Myocyte (in vitro differentiated cells): ENCODE results near the gene ARHGAP26. TPM values are rescaled to one million over a fixed set of nuclear protein-coding genes. Genes with fewer than 3 reads are reported as not detected.

Source experiments
- DNase-seq: peaks from one replicate; pipeline ENCODE4 v3.0.0-alpha.2; 2012; ENCODE audit warnings: low read depth
- total RNA-seq: library from RNA; depleted of rRNA; stranded (reverse); fragments of >200 nt; gene quantifications from 2 replicates; pipeline ENCODE4 v1.2.3, GENCODE V29; 2014

Gene ARHGAP26
- total RNA-seq, 1 donor from 2014 or later: 2.8 TPM

DNA sequence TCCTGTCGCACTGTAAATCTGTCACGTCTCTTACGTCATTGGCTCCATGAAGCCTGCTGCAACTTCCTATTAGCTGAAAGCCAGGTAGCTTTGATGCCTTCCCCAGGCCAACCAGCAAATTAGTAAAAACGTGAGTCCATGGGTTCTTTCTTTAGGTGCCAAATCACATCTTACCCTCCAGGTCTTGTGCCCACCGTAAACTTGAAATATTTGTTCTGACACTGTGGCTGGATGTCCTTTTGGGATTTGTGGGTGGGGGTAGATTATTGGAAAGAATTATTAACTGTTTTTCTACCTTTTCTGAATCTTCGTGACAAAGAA, 460.5 kb downstream of the ARHGAP26 start:
- no peak for DNase-seq

DNA sequence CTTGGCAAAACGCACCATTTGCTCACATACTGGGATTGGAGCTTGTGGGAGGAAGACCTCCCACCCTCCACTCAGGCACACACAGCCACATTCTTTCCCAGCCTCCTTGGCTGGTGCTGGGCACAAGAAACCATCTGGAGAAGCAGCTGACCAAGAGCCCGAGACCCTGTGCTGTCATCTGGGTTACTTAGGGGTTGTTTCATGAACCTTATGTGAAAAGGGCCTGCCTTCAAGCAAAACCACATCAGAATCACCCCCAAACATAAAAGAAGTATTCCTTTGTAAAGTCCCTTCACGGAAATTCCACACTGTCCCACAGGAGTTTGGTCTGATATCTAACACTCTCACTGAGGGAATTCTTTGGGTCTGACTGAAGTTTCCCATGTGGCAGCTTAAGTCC, 461.2 kb downstream of the ARHGAP26 start:
- DNase-seq: peak; percentile 82

DNA sequence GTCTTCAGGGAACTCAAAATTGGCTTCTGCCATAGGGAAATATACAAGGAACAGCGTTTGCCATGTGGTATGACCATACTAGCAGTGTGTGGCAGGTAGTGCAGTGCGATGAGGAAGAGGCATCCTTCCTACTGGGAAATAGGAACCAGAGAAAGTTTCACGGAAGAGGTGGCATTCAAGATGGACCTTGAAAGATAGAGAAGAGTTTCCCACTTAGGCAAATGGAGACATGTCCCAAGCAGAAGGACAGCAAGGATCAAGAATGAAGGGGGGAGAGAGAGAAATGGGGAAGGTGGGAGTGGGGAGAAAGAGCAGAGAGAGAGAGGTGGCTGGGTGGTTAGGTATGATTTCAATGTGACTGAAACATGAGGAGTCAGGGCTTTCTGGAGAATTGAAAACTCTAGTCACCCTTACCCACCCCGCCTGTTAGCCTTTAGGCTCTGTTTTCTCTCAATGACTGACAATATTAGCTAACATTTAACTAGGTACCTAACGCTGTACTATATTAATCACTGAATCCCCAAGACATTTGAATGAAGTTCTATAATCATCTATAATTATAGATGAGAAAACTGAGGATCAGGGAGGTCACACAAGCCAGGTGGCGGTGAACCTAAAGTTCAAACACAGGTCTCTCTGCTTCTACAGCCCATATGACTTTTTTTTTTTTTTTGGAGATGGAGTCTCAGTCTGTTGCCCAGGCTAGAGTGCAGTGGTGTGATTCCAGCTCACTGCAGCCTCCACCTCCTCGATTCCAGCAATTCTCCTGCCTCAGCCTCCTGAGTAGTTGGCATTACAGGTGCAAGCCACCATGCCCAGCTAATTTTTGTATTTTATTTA, 462.0 kb downstream of the ARHGAP26 start:
- DNase-seq: no peak

DNA sequence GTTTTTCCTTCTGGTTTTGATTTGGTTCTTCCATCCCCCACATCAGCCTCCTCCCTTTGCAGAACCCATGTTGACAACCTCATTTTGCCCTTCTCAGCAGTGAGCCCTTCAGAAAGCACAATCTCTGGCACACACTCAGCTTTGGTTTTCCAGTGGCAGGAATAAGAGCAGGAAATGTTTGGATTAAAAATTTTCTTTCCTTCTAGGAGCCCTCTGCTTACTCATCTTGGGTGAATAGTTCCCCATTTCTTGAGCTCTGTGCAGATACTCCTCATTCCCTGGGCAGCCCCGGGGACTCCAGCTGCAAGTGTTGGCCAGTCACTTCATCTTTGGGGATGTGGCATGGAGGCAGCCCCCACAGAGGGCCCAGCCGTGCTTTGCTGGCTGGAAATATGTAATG, 462.9 kb downstream of the ARHGAP26 start:
- no peak for DNase-seq

DNA sequence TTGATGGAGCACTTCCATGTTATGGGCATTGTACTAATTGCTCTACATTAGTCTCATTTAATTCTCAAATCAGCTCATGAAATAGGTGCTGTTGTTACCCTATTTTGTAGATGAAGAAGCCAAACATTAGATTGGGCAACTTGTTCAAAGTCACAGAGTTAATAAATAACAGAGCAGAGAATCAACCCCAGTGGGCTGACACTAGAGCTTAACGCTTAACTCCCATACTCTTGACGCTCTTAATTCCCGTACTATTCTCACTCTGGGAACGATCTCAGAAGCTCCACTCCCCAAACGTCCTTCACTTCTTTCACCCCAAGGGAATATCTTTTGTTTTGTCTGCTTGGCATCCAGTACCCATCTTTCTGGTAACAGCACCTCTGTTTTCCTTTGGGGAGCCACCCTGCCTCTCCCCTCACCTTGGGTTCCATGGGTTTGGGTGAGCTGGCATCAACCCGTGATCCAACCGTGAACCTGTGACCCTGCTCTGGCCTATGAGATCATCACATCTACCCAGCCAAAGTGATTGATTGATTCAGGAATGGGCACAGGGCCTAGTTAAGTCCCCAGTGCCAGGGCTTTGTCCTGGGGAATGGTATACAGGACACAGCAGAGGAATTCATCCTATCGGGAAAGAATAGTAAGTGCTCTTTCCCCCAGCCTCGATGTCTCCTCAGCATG, 464.1 kb downstream of the ARHGAP26 start:
- no peak for DNase-seq

DNA sequence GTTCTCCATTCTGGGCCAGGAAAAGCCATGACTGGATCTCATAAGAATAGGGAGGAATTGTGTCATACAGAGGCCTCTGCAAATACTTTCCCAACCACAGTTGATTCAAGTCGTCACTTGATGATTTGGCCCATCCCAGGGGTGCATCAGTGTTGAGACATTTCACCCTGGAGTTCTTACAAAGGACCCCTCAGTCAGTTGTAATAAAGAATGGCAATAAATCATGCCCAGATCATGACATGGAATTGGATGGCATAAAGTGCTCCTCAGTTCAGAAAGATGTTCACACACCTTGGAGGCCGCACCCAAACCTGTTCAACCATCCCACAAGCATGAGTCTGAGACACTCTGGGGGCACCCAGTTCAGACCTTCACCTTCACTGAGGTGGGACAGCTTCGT, 465.2 kb downstream of the ARHGAP26 start:
- peak; percentile 47 for DNase-seq

DNA sequence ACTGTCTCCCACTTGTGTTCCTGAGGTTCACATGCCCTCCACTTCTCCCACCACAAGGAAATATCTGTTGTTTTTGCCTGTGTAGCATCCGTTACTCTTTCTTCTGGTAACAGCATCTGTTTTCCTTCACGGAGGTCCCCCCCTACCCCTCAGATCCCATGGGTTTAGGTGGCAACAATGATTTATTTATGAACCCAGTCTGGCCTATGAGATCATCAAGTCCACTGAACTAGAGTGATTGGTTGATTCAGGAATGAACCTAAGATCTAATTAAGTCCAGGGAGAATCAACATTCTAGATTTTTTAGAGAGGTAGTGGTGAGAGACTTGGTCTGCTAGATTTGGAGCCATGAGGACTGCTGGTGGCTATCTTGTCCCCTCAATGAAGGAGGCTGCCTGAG, 466.5 kb downstream of the ARHGAP26 start:
- DNase-seq: no peak

DNA sequence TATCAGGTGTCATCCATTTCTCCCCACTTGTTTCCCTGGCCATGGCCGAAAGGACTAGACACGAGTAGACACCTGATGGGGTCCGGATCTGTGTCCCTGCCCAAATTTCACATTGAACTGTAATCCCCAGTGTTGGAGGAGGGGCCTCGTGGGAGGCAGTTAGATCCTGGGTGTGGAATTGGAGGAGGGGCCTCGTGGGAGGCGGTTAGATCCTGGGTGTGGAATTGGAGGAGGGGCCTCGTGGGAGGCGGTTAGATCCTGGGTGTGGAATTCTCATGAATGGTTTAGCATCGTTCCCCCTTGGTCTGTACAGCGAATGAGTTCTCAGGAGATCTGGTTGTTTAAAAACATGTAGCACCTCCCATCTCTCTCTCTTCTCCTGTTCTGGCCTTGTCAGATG, 467.5 kb downstream of the ARHGAP26 start:
- DNase-seq: no peak

DNA sequence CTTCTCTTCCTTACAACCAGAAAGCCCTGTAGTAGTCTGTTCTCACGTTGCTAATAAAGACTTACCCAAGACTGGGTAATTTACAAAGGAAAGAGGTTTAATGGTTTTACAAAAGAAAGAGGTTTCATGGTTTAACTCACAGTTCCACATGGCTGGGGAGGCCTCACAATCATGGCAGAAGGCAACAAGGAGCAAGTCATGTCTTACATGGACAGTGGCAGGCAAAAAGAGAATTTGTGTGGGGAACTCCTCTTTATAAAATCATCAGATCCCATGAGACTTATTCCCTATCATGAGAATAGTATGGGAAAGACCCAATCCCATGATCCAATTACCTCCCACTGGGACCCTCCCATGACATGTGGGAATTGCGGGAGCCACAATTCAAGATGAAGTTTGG, 468.4 kb downstream of the ARHGAP26 start:
- DNase-seq: no peak

DNA sequence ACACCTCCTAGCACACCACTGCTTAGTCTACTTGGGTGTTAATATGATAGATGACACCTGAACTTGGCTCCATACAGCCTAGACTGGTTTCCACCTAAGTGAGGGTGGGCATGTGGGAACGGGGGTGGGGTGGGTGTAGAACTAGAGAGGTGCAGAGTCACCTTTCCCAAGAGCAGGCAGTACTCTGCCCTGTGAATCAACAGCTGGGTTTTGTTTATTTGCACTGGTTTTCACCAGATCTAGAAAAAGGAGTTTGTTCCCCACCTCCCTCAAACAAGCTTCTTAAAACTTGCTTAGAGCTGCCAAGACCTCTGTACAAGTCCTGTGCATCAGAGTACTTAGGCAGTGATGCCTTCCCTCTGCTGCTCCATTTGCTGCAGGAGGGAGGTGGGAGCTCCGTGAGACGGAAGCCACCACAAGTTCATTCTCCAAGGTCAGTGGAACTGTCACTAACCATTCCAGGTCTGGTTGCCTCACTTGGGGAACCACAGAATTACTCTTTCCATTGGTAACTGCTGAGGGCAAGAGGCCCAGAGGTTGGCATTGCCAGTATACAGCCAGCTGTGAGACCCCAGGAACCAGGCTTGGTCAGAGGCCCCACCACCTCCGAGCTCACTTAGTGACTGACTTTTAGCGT, 469.8 kb downstream of the ARHGAP26 start:
- no peak for DNase-seq

DNA sequence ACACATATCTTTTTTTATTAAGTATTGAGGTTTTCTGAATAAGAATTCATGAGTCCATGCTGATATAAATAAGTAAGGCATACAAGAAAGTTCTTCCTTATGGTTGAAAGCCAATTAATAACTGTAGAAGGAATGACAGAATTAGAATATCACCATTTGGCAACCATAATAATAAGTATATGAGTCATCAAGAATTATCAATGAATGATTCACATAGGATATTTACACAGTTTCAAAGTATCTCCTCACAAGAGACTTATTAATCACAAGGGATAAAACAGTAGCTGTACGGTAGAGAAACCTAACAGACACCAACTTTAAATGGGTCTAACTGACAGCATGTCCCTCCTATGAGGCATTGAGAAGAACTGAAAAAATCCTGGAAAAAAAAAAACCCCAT, 471.7 kb downstream of the ARHGAP26 start:
- DNase-seq: no peak

DNA sequence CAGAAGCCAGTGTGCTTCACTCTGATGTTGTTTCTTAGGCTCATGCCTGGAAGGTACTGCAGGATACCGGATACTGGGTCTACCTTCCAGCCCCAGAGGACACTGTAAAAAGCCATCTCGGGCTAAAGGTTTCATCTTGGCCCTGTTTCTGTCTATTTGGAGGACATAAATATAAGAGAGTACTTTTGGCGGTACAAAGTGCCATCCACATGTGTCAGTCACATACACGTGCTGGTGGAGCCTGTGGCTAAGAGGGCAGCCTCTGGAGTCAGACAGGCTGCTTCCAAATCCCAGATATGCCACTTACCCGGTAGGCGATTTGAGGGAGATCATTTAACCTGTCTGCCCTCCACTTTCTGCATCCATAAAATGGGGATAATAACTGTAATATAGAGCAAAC, 472.9 kb downstream of the ARHGAP26 start:
- DNase-seq: peak; percentile 60

DNA sequence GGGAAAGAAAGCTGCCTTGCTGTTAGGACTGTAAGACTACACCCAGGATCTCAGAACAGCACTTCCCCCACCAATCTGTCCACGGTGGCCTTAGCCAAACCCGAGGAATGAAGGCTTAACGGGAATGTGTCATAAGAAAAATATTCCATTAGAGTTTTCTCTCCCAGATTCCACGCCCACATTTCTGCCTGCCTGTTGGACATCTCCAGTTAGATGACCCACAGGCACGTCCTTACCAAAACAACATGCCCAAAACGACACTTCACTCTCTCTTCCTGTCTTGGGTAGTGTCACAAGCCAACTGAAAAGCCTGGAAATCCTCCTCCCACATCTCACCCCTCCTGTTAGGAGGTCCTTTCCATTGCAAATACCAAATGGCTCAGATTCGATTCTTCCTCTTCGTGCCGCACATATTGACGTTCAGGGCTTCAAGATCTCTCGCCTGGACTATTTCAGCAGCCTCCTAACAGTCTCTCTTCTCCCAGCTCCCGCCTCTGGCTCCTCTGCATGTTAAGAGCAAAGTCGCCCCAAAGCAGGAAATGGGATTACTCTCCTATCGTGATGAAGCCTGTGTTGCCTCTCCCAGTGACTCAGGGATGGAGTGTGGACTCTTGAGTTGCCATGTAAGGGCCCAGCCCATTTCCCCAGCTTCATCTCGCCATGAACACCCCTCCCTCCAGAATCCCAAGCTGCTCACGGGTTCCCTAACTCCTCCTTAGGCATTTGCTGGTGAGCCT, 474.0 kb downstream of the ARHGAP26 start:
- peak; percentile 99 for DNase-seq

DNA sequence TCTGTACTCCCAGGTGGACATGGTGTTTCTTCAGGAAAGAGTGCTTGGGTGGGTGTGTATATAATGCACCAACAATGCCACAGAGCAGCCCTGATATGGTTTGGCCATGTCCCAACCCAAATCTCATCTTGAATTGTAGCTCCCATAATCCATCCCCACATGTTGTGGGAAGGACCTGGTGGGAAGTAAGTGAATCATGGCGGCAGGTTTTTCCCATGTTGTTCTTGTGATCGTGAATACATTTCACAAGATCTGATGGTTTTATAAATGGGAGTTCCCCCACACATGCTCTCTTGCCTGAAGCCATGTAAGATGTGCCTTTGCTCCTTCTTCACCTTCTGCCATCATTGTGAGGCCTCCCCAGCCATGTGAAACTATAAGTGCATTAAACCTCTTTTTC, 474.8 kb downstream of the ARHGAP26 start:
- peak; percentile 59 for DNase-seq

DNA sequence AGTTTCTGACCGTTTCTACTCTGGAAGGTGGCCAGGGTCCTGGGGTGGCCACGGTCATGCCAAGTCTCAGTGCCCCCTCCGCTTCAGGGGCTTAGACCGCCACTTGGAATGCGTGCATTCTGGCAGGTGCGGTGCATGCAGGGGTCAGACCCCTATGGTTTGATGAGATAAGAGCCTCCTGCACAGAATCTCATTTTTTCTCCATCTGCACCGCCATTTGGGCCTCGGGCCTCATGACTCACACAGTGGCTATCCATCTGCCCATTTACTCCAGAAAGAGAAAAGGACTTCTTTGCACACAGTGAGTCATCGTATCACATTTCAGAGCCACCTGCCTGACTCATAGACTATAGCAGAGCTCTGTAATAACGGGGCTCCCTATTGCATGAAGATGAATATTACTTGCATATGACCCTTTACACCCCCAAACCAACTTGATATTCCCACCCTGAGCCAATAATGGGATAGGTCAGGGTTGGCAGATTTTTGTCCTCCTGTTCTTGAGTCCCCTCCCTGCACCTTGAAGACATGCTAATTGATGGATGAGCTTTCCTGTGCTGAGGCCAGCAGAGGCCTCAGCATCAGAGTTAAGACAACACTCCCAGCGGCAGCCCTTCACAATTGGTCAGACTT, 475.9 kb downstream of the ARHGAP26 start:
- peak; percentile 89 for DNase-seq

DNA sequence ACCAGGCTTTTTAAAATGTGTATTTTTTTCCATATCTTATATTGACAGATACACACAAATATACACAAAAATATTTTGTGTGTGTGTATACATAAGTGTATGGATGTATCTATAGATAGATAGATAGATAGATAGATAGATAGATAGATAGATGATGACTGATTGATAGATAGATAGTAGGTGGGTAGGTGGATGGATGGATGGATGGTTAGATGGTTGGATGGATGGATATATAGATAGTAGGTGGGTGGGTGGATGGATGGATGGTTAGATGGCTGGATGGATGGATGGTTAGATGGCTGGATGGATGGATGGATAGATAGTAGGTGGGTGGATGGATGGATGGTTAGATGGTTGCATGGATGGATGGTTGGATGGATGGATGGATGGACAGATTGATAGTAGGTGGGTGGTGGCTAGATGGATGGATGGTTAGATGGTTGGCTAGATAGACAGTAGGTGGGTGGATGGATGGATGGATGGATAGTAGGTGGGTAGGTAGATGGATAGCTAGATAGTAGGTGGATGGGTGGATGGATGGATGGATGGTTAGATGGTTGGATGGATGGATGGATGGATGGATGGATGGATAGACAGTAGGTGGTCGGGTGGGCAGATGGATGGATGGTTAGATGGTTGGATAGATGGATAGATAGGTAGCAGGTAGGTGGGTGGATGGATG, 477.1 kb downstream of the ARHGAP26 start:
- no peak for DNase-seq

DNA sequence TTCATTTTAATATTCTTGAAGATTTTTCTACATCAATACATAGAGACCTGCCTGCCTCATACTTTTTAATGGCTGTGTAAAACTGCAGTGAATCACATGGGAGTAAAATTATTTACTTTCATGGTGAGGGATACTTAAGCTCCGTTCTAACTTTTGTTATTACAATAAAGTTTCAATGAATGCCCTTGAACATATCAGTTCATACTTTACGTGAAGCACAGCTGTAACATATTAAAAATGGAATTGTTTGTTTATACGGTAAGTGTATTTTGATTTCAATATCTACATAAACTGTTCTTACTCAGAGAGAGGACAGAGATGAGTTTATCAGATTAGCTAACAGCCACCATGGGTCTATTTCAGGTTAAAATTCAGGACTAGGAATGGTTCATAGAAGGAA, 478.2 kb downstream of the ARHGAP26 start:
- no peak for DNase-seq

DNA sequence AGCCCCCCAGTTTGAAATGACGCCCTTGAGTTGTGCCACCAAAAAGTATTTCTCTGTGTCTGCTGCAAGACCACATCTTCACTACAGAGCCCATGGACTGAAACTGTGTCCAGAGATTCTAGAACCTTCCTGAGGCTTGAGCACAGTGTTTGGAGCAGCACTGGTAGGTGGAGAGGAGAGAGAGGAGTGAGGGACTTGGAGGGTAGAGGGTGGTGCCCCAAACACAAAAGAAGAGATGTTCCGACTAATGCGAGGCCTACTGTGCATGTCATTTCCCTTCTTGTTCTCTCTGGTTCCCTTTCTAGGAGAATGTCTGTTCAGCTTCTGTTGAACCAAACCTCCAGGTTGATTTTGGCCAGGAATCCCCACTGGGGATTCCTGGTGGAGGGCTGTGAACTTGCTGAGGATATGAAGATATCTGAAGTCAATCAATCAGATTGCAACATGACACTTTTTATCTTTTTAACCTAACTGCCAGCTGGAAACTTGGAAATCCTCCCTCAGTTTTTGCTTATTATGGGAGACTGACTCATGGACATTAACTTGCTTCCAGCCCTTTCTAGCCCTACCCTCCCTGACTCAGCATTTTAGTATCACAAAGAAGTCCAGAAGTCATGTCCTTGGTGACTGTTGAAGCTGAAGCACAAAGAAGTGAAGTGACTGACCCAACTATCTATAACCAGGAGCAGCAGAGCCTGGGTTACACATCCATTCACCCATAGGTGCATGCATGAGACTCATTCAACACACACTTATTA, 478.8 kb downstream of the ARHGAP26 start:
- peak; percentile 87 for DNase-seq

DNA sequence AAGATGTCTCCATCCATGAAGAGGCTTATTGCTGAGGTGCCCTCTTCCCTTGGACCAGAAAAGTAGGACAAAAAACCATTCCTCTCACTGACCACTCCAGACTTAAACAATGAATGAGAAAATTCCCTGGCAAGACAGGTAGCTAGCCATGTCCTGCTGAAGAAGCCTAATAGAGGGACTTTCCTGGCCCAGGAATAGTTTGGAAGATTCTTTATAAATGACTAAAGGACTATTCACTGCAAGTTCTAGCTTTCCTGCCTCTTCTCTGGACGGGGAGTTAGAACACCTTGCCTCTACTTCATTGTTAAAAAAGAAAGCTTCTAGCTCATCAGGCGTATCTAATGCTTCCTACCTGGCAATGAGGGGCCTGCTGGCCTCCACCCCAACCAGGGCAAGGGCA, 479.7 kb downstream of the ARHGAP26 start:
- no peak for DNase-seq

DNA sequence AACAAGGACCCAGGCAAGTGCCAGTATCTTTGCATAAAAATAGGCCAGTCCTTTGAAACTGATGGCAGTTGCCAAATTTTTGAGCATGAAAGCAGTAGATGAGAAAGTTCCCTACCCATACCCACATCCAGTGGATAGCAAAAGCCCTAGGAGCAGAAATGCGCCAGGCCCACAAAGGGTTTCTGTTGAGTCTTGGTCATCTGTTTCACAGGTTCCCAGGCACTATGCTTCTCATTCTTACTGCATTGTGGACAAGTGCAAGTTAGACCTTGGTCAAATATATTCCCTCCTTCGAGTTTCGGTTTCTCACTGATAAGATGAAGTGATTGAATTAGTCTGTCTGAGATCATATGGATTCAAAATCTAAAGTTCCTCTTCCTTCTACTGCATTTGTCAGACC, 481.0 kb downstream of the ARHGAP26 start:
- no peak for DNase-seq
